HepG2 (cell line): ENCODE results near the gene BANP. TPM values are rescaled to one million over a fixed set of nuclear protein-coding genes. Genes with fewer than 3 reads are reported as not detected.

ENCODE experiments used
- ATF7-NPFF ChIP-seq: sonication (generic); formaldehyde crosslinking; IDR thresholded peaks from 2 replicates; pipeline ENCODE4 v1.8.1; 2023; ENCODE audit warnings: mild to moderate bottlenecking, low read depth, missing genetic modification reagents, moderate library complexity
- IKZF4 ChIP-seq: sonication (generic); formaldehyde crosslinking; IDR thresholded peaks from 2 replicates; pipeline ENCODE4 v1.5.1; 2020; ENCODE audit warnings: borderline replicate concordance, mild to moderate bottlenecking, low read depth, missing genetic modification reagents; ENCODE audit errors: not compliant biosample characterization
- KDM3A ChIP-seq: IDR thresholded peaks from 2 replicates; pipeline ENCODE4 v1.6.1; 2018; ENCODE audit warnings: low read depth, missing compliant biosample characterization
- KDM5A ChIP-seq: fragments of 200-600 bp; sonication (generic); IDR thresholded peaks from 2 replicates; pipeline ENCODE4 v1.7.0; 2018; ENCODE audit warnings: antibody characterized with exemption, mild to moderate bottlenecking, low read length, borderline replicate concordance
- MIER2 ChIP-seq: IDR thresholded peaks from 2 replicates; pipeline ENCODE4 v1.6.1; 2016; ENCODE audit warnings: missing biosample characterization, missing genetic modification reagents
- RBFOX2 ChIP-seq: fragments of 200-400 bp; formaldehyde crosslinking; IDR thresholded peaks from 2 replicates; pipeline ENCODE4 v1.6.1; 2017; ENCODE audit warnings: low read depth, mild to moderate bottlenecking, low read length
- RCOR2 ChIP-seq: IDR thresholded peaks from 2 replicates; pipeline ENCODE4 v1.6.1; 2016; ENCODE audit warnings: missing biosample characterization, missing genetic modification reagents
- RELA ChIP-seq: sonication (generic); formaldehyde crosslinking; IDR thresholded peaks from 2 replicates; pipeline ENCODE4 v1.4.0; 2020; ENCODE audit warnings: missing genetic modification reagents
- ZNF101 ChIP-seq: sonication (generic); formaldehyde crosslinking; IDR thresholded peaks from 2 replicates; pipeline ENCODE4 v1.4.0; 2020; ENCODE audit warnings: mild to moderate bottlenecking, low read depth, missing genetic modification reagents, borderline replicate concordance
- ZNF138 ChIP-seq: sonication (generic); formaldehyde crosslinking; IDR thresholded peaks from 2 replicates; pipeline ENCODE4 v1.5.0; 2020; ENCODE audit warnings: mild to moderate bottlenecking, low read depth, missing genetic modification reagents
- ZNF326 ChIP-seq: sonication (generic); formaldehyde crosslinking; IDR thresholded peaks from 2 replicates; pipeline ENCODE4 v1.4.0; 2020; ENCODE audit warnings: missing genetic modification reagents, borderline replicate concordance
- ZNF33A ChIP-seq: sonication (generic); formaldehyde crosslinking; IDR thresholded peaks from 2 replicates; pipeline ENCODE4 v1.5.1; 2020; ENCODE audit warnings: missing genetic modification reagents, mild to moderate bottlenecking, moderate library complexity, borderline replicate concordance
- ZNF747 ChIP-seq: sonication (generic); formaldehyde crosslinking; IDR thresholded peaks from 2 replicates; pipeline ENCODE4 v1.8.1; 2023; ENCODE audit warnings: missing genetic modification reagents, mild to moderate bottlenecking, borderline replicate concordance
- polyA plus RNA-seq, 8 experiments: library from polyadenylated mRNA; depleted of rRNA in 3 of 8; stranded (reverse) in 7 of 8; unstranded in 1 of 8; fragments of >200 nt; fragmentation: Illumina TruSeq in 4 of 8; extraction: Trizol in 4 of 8; gene quantifications; 2 replicates each; pipeline versions ENCODE4 v1.2.1 to v1.2.3, GENCODE V29; 2011 to 2016; ENCODE audit warnings: low read depth in 4 of 8, missing spikeins in 1 of 8, mixed read lengths in 1 of 8; ENCODE audit not compliant: insufficient read depth in 1 of 8
- total RNA-seq, 5 experiments: library from RNA; depleted of rRNA; stranded (reverse); fragments of >200 nt; fragmentation: Illumina TruSeq; extraction: Trizol; gene quantifications; 2 replicates each; pipeline ENCODE4 v1.2.3, GENCODE V29; 2016; ENCODE audit warnings: low read depth in 1 of 5
- TF ChIP-seq, protein P1 (sequence below): sonication (generic); formaldehyde crosslinking; IDR thresholded peaks from 2 replicates; pipeline ENCODE4 v1.4.0; 2020; ENCODE audit warnings: missing genetic modification reagents
- TF ChIP-seq, protein P2 (sequence below): sonication (generic); formaldehyde crosslinking; IDR thresholded peaks from 2 replicates; pipeline ENCODE4 v1.8.0; 2022; ENCODE audit warnings: low read depth, missing genetic modification reagents
- TF ChIP-seq, protein P3 (sequence below): sonication (generic); formaldehyde crosslinking; IDR thresholded peaks from 2 replicates; pipeline ENCODE4 v1.4.0; 2020; ENCODE audit warnings: missing genetic modification reagents, low read depth, mild to moderate bottlenecking, borderline replicate concordance
- TF ChIP-seq, protein P4 (sequence below): sonication (generic); formaldehyde crosslinking; IDR thresholded peaks from 2 replicates; pipeline ENCODE4 v1.5.0; 2020; ENCODE audit warnings: missing genetic modification reagents, mild to moderate bottlenecking, borderline replicate concordance
- TF ChIP-seq, protein P5 (sequence below): sonication (generic); formaldehyde crosslinking; IDR thresholded peaks from 2 replicates; pipeline ENCODE4 v1.8.1; 2023; ENCODE audit warnings: mild to moderate bottlenecking, moderate library complexity, missing genetic modification reagents

The BANP gene
- total and polyA plus RNA-seq, 2 of the 13 experiments (the other 11 are each of a cell fraction or from before 2014, with no cell fraction given): 20.2 to 23.8 TPM

DNA sequence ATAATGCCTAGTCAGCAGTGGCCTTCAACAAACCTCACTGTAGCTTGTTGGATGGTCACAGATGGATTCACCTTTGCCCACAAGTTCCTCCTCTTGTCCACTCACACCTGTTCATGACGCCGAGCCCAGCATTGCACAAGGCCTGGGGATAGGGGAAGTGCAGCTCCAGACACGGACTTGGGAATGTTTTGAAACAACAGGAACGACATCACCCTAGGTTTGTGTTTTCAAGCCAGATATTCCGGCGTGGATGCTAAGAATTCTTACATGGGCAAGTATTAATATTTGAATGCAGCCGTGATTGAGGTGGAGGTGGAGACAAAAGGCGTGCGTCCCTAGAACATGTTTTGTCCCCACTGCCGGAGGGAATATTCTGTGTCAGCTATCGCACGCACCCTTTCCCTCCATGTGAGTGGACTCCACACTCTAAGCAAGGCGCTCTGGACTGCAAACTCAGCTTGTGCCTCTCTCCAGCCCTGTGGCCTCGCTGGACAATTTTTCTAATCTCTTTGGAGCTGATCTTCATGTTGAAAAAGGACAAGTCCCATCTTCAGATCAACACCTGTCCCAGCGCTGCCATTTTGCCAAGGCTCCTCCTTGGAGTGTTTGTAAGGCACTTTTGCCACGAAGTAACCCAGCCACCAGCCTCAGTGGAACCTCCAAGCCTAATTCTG, 2.0 kb upstream of the BANP start (continued):
- TF ChIP-seq, protein P1, sequence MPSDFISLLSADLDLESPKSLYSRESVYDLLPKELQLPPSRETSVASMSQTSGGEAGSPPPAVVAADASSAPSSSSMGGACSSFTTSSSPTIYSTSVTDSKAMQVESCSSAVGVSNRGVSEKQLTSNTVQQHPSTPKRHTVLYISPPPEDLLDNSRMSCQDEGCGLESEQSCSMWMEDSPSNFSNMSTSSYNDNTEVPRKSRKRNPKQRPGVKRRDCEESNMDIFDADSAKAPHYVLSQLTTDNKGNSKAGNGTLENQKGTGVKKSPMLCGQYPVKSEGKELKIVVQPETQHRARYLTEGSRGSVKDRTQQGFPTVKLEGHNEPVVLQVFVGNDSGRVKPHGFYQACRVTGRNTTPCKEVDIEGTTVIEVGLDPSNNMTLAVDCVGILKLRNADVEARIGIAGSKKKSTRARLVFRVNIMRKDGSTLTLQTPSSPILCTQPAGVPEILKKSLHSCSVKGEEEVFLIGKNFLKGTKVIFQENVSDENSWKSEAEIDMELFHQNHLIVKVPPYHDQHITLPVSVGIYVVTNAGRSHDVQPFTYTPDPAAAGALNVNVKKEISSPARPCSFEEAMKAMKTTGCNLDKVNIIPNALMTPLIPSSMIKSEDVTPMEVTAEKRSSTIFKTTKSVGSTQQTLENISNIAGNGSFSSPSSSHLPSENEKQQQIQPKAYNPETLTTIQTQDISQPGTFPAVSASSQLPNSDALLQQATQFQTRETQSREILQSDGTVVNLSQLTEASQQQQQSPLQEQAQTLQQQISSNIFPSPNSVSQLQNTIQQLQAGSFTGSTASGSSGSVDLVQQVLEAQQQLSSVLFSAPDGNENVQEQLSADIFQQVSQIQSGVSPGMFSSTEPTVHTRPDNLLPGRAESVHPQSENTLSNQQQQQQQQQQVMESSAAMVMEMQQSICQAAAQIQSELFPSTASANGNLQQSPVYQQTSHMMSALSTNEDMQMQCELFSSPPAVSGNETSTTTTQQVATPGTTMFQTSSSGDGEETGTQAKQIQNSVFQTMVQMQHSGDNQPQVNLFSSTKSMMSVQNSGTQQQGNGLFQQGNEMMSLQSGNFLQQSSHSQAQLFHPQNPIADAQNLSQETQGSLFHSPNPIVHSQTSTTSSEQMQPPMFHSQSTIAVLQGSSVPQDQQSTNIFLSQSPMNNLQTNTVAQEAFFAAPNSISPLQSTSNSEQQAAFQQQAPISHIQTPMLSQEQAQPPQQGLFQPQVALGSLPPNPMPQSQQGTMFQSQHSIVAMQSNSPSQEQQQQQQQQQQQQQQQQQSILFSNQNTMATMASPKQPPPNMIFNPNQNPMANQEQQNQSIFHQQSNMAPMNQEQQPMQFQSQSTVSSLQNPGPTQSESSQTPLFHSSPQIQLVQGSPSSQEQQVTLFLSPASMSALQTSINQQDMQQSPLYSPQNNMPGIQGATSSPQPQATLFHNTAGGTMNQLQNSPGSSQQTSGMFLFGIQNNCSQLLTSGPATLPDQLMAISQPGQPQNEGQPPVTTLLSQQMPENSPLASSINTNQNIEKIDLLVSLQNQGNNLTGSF (CRISPR knock-in tag): no peak
- TF ChIP-seq MIER2 (0 out of 2 replicates have a peak, but pooled peaks have one; percentile 45), ZNF138 (CRISPR knock-in tag) (no peak), ZNF33A (CRISPR knock-in tag) (no peak), ZNF326 (CRISPR knock-in tag) (no peak), IKZF4 (CRISPR knock-in tag) (no peak), RELA (CRISPR knock-in tag) (no peak), ZNF101 (CRISPR knock-in tag) (no peak), RBFOX2 (peak; percentile 32; the same call in 1 of the 2 replicates), RCOR2 (no peak), KDM5A (peak; percentile 36; the same call in 1 of the 2 replicates), ATF7-NPFF (CRISPR knock-in tag) (peak; percentile 64; the same call in 1 of the 2 replicates), KDM3A (CRISPR knock-in tag) (no peak), ZNF747 (CRISPR knock-in tag) (no peak; the same call in 1 of the 2 replicates)
- TF ChIP-seq, protein P2, sequence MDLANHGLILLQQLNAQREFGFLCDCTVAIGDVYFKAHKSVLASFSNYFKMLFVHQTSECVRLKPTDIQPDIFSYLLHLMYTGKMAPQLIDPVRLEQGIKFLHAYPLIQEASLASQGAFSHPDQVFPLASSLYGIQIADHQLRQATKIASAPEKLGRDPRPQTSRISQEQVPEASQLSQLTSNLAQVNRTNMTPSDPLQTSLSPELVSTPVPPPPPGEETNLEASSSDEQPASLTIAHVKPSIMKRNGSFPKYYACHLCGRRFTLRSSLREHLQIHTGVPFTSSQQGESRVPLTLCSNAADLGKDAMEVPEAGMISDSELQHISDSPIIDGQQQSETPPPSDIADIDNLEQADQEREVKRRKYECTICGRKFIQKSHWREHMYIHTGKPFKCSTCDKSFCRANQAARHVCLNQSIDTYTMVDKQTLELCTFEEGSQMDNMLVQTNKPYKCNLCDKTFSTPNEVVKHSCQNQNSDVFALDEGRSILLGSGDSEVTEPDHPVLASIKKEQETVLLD (CRISPR knock-in tag): no peak
- TF ChIP-seq, protein P3, sequence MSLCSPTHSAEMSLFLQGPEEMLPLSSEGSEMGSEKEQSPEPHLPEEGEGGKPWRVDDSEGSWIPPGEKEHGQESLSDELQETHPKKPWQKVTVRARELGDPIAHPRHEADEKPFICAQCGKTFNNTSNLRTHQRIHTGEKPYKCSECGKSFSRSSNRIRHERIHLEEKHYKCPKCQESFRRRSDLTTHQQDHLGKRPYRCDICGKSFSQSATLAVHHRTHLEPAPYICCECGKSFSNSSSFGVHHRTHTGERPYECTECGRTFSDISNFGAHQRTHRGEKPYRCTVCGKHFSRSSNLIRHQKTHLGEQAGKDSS: no peak; the same call in 1 of the 2 replicates
- TF ChIP-seq, protein P4, sequence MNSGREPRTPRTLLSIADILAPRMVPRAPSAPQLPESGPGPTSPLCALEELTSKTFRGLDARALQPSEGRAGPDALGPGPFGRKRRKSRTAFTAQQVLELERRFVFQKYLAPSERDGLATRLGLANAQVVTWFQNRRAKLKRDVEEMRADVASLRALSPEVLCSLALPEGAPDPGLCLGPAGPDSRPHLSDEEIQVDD: peak; percentile 57; the same call in 1 of the 2 replicates
- TF ChIP-seq, protein P5, sequence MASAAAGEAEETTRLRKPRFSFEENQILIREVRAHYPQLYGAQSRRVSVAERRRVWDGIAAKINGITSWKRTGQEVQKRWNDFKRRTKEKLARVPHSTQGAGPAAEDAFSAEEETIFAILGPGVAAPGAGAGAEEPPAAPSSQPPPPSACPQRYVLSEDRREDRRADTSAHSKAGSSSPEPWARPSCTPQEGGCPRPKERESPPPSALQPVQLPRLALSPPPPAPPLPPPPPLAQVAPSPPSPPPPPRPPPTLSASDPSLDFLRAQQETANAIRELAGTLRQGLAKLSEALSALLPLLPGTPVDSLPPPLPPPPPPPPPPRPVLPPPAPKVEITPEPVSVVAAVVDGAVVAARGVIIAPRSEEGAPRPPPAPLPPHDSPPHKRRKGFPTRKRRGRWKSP (CRISPR knock-in tag): no peak
